Uterus (tissue), 4 donors: Measurements from ENCODE around the gene FRS3. TPM values are rescaled to one million over a fixed set of nuclear protein-coding genes. Genes with fewer than 3 reads are reported as not detected.

Experiments used
- DNase-seq, 2 donors: peaks; one replicate each; pipeline ENCODE4 v3.0.0-alpha.2; 2019 to 2020
- H3K27ac ChIP-seq, 2 donors: fragments of 200-600 bp; sonication (generic); 1 replicate in 1 of 2; 2 replicates in 1 of 2; pipeline ENCODE4 v1.5.1; 2016 to 2018
- H3K27me3 ChIP-seq, 2 donors: fragments of 200-600 bp; sonication (generic); one replicate each; pipeline ENCODE4 v1.5.1; 2018 to 2019; ENCODE audit warnings: control low read depth in 1 of 2
- H3K36me3 ChIP-seq, 2 donors: fragments of 200-600 bp; sonication (generic); one replicate each; pipeline ENCODE4 v1.5.1; 2019; ENCODE audit warnings: control low read depth in 1 of 2
- H3K4me1 ChIP-seq, 2 donors: fragments of 200-600 bp; sonication (generic); one replicate each; pipeline ENCODE4 v1.5.1; 2018 to 2019; ENCODE audit warnings: control low read depth in 1 of 2
- H3K4me3 ChIP-seq, 2 donors: fragments of 200-600 bp; sonication (generic); 1 replicate in 1 of 2; 2 replicates in 1 of 2; pipeline ENCODE4 v1.5.1; 2018 to 2019; ENCODE audit warnings: mild to moderate bottlenecking in 1 of 2
- H3K9me3 ChIP-seq, 2 donors: fragments of 200-600 bp; sonication (generic); one replicate each; pipeline ENCODE4 v1.5.1; 2019; ENCODE audit warnings: control low read depth in 1 of 2
- POLR2A ChIP-seq, 2 donors: fragments of 450-650 bp; IDR thresholded peaks; one replicate each; pipeline ENCODE4 v1.6.1; 2016; ENCODE audit warnings: antibody characterized with exemption in 2 of 2, mild to moderate bottlenecking in 1 of 2, moderate library complexity in 1 of 2
- intact Hi-C: fragments of 100-400 bp; cut with DNase I; formaldehyde crosslinking; loops from one replicate; pipeline ENCODE4 v1.15.1; 2023; ENCODE audit warnings: low total_unique reads
- total RNA-seq, 4 donors: library from RNA; depleted of rRNA in 3 of 4; stranded (reverse); fragments of >200 nt in 3 of 4; gene quantifications; one replicate each; pipeline versions ENCODE4 v1.1.0 to v1.2.4, GENCODE V29; 2014 to 2023
- TF ChIP-seq, protein P1 (sequence below), 4 experiments: fragments of 200-600 bp in 2 of 4; fragments of 450-650 bp in 2 of 4; sonication (generic) in 2 of 4; IDR thresholded peaks; one replicate each; pipeline ENCODE4 v1.5.1; 2016 to 2019; ENCODE audit warnings: antibody characterized with exemption in 4 of 4, mild to moderate bottlenecking in 2 of 4, moderate library complexity in 1 of 4
- donor health status: DM: yes; HTN: yes; CAD: no.

The FRS3 gene
- total RNA-seq, 4 donors from 2014 or later: 0.26 to 8.9 (median 2.2) TPM

DNA sequence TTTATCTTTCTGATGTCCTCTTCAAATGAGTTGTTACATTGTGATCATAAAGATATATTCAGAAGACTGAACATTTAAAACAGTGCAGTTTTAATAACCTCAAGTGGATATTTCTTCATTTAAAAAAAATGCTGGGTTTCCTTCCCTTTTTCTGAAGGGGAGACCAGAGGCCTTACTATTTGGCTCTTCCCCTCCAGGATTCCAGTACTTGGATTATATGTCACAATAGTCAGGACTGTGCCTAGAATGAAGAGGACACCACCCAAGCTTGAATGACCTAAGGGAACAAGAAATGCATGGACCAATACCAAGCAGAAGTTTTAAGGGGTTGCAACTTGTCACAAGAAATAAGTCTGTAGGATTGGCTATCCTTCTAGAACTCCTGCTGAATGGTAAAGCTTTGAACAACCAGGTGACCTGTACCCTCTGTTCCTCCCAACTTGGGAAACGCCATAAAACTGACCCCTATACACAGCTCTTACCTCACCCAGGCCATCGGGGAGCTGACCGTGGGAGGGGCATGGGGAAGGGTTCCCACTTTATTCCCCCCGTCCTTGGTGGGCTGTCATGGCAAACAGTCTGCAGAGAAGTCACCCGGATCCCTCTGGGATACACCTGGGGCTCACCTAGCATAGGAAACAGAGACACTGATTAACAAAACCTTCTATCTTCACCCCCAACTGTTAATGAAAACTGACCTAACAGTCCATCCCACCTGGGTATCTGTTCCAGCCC, 2.0 kb downstream of the FRS3 start:
- Histone ChIP-seq H3K4me1 (peaks cover 0 to 12% of the 10 kb centered on the region in 2 donors), H3K4me3 (no peak overlapping the region), H3K9me3 (no peaks in the 10 kb centered on the region), H3K27ac (no peak overlapping the region), H3K27me3 (no peaks in the 10 kb centered on the region), H3K36me3 (no peaks in the 10 kb centered on the region)
- DNase-seq: no peak
- intact Hi-C loops: no loop called here
- no peak for TF ChIP-seq POLR2A (IDR thresholded peaks at IDR 0.05)
- TF ChIP-seq, protein P1, sequence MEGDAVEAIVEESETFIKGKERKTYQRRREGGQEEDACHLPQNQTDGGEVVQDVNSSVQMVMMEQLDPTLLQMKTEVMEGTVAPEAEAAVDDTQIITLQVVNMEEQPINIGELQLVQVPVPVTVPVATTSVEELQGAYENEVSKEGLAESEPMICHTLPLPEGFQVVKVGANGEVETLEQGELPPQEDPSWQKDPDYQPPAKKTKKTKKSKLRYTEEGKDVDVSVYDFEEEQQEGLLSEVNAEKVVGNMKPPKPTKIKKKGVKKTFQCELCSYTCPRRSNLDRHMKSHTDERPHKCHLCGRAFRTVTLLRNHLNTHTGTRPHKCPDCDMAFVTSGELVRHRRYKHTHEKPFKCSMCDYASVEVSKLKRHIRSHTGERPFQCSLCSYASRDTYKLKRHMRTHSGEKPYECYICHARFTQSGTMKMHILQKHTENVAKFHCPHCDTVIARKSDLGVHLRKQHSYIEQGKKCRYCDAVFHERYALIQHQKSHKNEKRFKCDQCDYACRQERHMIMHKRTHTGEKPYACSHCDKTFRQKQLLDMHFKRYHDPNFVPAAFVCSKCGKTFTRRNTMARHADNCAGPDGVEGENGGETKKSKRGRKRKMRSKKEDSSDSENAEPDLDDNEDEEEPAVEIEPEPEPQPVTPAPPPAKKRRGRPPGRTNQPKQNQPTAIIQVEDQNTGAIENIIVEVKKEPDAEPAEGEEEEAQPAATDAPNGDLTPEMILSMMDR (IDR thresholded peaks at IDR 0.05): no peak

DNA sequence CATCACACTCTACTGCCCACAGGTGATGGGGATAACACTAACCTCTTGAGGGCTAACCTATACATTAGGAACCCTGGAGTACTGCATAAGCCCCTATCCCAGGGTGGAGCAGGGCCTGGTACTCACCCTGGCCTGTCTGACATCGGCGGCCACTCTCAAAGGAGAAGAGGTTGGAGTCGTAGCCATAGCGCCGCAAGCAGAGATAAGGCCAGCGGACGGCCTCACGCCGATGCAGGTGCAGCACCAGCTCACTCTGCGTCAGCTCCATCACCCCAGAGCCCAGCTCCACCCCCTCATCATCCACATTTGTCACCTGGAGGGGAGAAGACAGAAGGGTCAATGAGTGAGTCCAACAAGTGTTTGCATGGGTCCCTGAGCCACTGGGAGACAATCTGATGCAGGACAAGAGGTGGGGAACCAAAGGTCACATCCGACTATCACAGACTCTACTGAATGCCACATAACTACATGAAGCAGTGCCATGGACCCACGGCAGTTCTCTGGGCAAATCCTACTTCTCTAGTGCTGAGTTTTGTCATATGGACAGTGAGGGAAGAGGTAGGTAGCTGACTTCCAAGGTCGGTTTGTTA, 4.3 kb downstream of the FRS3 start:
- Histone ChIP-seq H3K9me3 (no peaks in the 10 kb centered on the region), H3K27me3 (no peaks in the 10 kb centered on the region), H3K4me3 (no peak overlapping the region), H3K36me3 (no peaks in the 10 kb centered on the region), H3K4me1 (peaks cover 0 to 8% of the 10 kb centered on the region in 2 donors), H3K27ac (no peak overlapping the region)
- intact Hi-C loops: no loop called here
- DNase-seq: no peak
- TF ChIP-seq, protein P1 (IDR thresholded peaks at IDR 0.05): no peak
- TF ChIP-seq POLR2A (IDR thresholded peaks at IDR 0.05): no peak

DNA sequence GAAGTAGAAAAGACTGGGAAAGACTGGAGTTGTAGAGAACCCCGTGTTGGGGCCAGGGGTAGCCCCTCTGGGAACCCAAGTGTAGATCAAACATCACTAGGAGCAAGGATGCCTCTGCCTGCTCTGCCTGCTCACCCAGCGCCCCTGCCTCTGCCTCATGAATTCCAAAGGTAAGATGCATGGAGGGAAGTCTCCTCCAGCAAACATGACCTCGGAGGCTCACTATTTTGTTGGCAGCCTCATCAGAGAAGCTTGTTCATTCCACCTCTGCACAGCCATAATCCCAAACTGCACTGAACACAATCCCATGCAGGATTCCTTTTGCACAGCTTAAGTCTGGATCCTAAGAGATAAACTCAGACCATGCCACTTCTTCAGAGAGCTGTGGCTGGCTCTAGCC, 4.9 kb downstream of the FRS3 start:
- TF ChIP-seq POLR2A (IDR thresholded peaks at IDR 0.05): no peak
- H3K4me3 ChIP-seq: no peak overlapping the region
- no peak overlapping the region for H3K27ac ChIP-seq
- no peaks in the 10 kb centered on the region for H3K9me3 ChIP-seq
- no peak for DNase-seq
- no peaks in the 10 kb centered on the region for H3K36me3 ChIP-seq
- intact Hi-C loops: no loop called here
- peaks cover 0 to 8% of the 10 kb centered on the region in 2 donors for H3K4me1 ChIP-seq
- no peaks in the 10 kb centered on the region for H3K27me3 ChIP-seq

DNA sequence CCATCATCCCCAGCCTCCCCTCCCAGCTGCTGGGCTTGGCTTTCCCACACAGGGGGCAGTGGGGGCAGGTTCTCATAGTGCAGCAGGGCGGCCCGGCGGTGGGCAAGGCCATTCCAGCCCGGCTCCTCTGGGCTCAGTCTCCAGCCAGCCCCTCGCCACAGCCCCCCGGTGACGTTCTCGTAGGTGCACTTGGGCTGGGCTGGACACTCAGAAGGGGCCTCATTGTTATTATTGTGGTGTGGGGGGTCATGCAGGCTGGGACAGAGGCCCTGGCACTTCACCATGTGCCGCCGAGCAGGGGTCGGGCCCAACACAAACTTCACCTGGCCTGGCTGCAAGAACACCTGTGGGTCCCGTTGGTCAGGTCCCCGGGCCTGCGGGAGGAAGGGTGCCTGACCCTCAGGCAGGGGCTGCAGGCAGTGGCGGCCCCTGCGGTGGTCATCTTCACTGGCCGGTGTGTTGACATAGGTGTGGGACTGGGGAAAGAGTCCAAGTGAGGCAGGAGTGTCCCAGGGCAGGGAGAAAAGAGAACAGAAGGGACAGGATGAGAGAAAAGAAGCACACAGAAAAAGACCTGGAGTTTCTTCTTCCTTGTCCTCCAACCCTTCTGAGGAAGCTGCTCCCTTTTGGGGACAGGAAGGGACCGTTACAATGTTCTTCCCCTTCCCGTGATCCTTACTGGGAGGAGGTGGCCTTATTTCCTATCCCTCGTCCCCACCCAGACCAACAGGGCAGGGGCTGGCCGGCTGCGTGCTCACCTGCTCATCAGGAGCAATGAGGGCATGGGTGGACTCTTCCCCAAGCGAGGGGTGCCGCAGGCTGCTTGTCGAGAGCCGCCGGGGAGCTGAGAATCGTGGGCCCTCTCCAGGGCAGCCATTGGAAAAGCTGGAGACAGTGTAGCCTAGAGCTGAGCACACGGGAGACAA, 8.4 kb downstream of the FRS3 start:
- H3K27ac ChIP-seq: no peak overlapping the region
- intact Hi-C loops: no loop called here
- DNase-seq: no peak

DNA sequence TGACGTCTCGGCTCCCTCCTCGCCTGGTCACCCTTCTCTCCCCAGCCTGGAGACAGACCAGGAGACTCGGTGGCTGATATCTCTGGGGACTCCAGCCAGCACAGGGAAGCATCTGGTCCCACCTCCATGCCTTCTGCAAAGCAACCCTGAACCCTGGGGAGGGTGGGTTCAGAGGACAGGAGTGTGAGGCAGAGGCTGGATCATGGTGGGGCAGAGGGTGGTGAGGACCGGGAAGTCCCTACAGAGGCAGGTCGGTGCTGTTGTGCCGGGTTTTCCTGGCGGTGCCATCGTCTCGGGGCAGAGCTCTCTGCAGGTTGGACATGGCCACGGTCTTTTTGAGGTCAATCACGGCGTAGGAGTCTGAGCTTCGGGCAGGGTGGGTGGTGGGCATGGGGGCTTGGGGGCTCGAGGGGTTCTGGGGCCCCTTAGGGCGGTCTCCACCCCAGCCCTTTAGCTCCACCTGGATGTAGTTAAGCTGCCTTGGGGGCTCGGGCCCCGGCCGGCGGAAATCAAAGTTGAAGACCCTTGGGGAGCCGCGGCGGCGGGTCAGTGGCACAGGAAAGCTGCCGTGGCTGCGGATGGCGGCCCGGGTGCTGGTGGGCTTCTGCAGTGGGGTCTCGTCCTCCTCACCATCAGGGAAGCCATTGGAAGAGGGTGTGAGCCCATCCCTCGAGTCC, 9.2 kb downstream of the FRS3 start:
- intact Hi-C loops: no loop called here
- no peaks in the 10 kb centered on the region for H3K9me3 ChIP-seq
- no peak overlapping the region for H3K27ac ChIP-seq
- H3K27me3 ChIP-seq: no peaks in the 10 kb centered on the region
- no peak for DNase-seq
- H3K36me3 ChIP-seq: no peaks in the 10 kb centered on the region
- no peak for TF ChIP-seq POLR2A (IDR thresholded peaks at IDR 0.05)
- TF ChIP-seq, protein P1 (IDR thresholded peaks at IDR 0.05): no peak
- no peaks in the 10 kb centered on the region for H3K4me1 ChIP-seq
- no peak overlapping the region for H3K4me3 ChIP-seq

More for the DNA sequence above, 8.4 kb downstream of the FRS3 start:
- Histone ChIP-seq H3K36me3 (no peaks in the 10 kb centered on the region), H3K4me1 (no peaks in the 10 kb centered on the region), H3K27me3 (no peaks in the 10 kb centered on the region), H3K4me3 (no peak overlapping the region), H3K9me3 (no peaks in the 10 kb centered on the region)
- TF ChIP-seq POLR2A (IDR thresholded peaks at IDR 0.05): no peak
- TF ChIP-seq, protein P1 (IDR thresholded peaks at IDR 0.05): no peak
